ENCODE data around the gene MAPK10.

MAPK10 gene

DNA sequence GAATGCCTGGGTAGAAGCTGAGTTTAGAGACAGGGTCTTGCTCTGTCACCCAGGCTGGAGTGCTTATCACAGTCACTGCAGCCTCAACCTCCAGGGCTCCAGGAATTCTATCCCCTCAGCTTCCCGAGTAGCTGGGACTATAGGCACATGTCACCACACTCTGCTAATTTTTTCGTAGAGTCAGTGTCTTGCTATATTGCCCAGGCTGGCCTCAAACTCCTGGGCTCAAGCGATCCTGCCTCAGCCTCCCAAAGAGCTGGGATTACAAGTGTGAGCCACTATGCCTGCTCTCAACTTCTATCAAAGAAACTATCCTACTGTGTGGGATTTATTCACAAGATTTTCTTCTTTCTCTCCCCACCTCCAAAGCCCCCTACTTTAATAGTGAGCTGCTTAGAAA is 15.7 kb downstream of the MAPK10 start:
- no peak overlapping the region for H3K4me2 ChIP-seq (ENCODE audit: low read depth, low read length, poor library complexity, severe bottlenecking)
- no peak overlapping the region for H2AFZ ChIP-seq (ENCODE audit: low read length)
- TF ChIP-seq EZH2phosphoT487 (IDR thresholded peaks at IDR 0.05; ENCODE audit: borderline replicate concordance) = no peak
- no peak for TF ChIP-seq CTCF (conservative IDR thresholded peaks at IDR 0.05; ENCODE audit: low read length)
- no peaks in the 10 kb centered on the region for H3K79me2 ChIP-seq (ENCODE audit: insufficient read depth, low read length)
- H3K9ac ChIP-seq (ENCODE audit: low read depth, low read length, poor library complexity, severe bottlenecking) = no peak overlapping the region
- no peaks in the 10 kb centered on the region for H4K20me1 ChIP-seq (ENCODE audit: insufficient read depth, low read length, poor library complexity, severe bottlenecking)
- H3K27me3 ChIP-seq (ENCODE audit: insufficient read depth, low read length, poor library complexity, severe bottlenecking) = no peaks in the 10 kb centered on the region
- H3K9me2 ChIP-seq (replicated peaks; ENCODE audit: low read depth, low read length) = no peaks in the 10 kb centered on the region
- H3K36me3 ChIP-seq (ENCODE audit: insufficient read depth, low read length) = no peaks in the 10 kb centered on the region
- no peaks in the 10 kb centered on the region for H3F3A ChIP-seq (ENCODE audit: low read depth)
- H3K4me1 ChIP-seq (ENCODE audit: insufficient read depth, low read length, poor library complexity, severe bottlenecking) = no peaks in the 10 kb centered on the region
- H3K4me3 ChIP-seq (ENCODE audit: low read length, poor library complexity, severe bottlenecking) = no peak overlapping the region
- H3K9me3 ChIP-seq (ENCODE audit: insufficient read depth, low read depth, low read length) = no peaks in the 10 kb centered on the region

DNA sequence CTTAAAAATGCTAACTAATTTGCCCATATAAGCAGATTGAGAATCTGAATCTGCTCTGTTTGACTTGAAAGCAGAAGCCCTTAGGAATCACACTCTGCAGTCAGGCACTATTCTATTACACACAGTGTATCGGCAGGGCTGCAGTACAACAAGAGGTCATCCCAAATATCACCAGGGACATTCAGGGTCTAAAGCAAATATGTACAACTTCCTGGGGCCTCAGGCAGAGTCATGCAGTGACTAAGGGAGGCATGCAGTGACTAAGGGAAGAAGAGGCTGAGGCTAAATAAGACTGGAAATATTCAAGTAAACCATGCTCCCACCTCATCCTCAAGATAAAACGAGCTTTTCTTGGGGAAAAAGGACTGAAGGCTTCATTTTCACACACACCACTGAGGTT is 20.9 kb downstream of the MAPK10 start:
- no peaks in the 10 kb centered on the region for H4K20me1 ChIP-seq (ENCODE audit: insufficient read depth, low read length, poor library complexity, severe bottlenecking)
- H3K4me1 ChIP-seq (ENCODE audit: insufficient read depth, low read length, poor library complexity, severe bottlenecking) = no peaks in the 10 kb centered on the region
- no peaks in the 10 kb centered on the region for H3K79me2 ChIP-seq (ENCODE audit: insufficient read depth, low read length)
- H3K9me3 ChIP-seq (ENCODE audit: insufficient read depth, low read depth, low read length) = no peaks in the 10 kb centered on the region
- no peak overlapping the region for H3K9ac ChIP-seq (ENCODE audit: low read depth, low read length, poor library complexity, severe bottlenecking)
- TF ChIP-seq CTCF (conservative IDR thresholded peaks at IDR 0.05; ENCODE audit: low read length) (no peak), EZH2phosphoT487 (IDR thresholded peaks at IDR 0.05; ENCODE audit: borderline replicate concordance) (no peak)
- no peaks in the 10 kb centered on the region for H3F3A ChIP-seq (ENCODE audit: low read depth)
- no peaks in the 10 kb centered on the region for H3K9me2 ChIP-seq (replicated peaks; ENCODE audit: low read depth, low read length)
- no peak overlapping the region for H3K4me2 ChIP-seq (ENCODE audit: low read depth, low read length, poor library complexity, severe bottlenecking)
- no peaks in the 10 kb centered on the region for H3K36me3 ChIP-seq (ENCODE audit: insufficient read depth, low read length)
- no peak overlapping the region for H3K4me3 ChIP-seq (ENCODE audit: low read length, poor library complexity, severe bottlenecking)
- no peaks in the 10 kb centered on the region for H3K27me3 ChIP-seq (ENCODE audit: insufficient read depth, low read length, poor library complexity, severe bottlenecking)
- H2AFZ ChIP-seq (ENCODE audit: low read length) = no peak overlapping the region

DNA sequence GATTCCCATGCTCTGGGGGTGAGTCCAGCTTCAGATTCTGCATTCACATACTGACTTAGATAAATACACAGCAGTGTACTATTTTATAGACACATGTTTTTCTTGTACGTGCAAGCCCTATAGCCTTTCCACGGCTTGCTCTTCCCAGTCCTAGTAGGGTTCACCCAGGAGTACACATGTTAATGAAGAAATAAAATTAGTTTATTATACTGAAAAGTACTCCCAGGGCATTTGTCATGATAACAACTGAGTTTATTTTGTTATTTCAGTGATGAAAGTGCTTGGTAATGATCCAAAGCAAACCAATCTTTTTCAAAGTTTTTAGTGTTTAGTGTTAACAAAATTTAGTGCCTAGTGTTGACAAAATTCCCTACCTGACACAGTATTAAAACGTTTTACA is 21.3 kb downstream of the MAPK10 start:
- no peak overlapping the region for H3K9ac ChIP-seq (ENCODE audit: low read depth, low read length, poor library complexity, severe bottlenecking)
- H3K9me2 ChIP-seq (replicated peaks; ENCODE audit: low read depth, low read length) = no peaks in the 10 kb centered on the region
- H3K9me3 ChIP-seq (ENCODE audit: insufficient read depth, low read depth, low read length) = no peaks in the 10 kb centered on the region
- no peak overlapping the region for H2AFZ ChIP-seq (ENCODE audit: low read length)
- no peaks in the 10 kb centered on the region for H4K20me1 ChIP-seq (ENCODE audit: insufficient read depth, low read length, poor library complexity, severe bottlenecking)
- H3K36me3 ChIP-seq (ENCODE audit: insufficient read depth, low read length) = no peaks in the 10 kb centered on the region
- no peaks in the 10 kb centered on the region for H3K79me2 ChIP-seq (ENCODE audit: insufficient read depth, low read length)
- no peaks in the 10 kb centered on the region for H3F3A ChIP-seq (ENCODE audit: low read depth)
- H3K4me1 ChIP-seq (ENCODE audit: insufficient read depth, low read length, poor library complexity, severe bottlenecking) = no peaks in the 10 kb centered on the region
- no peak overlapping the region for H3K4me3 ChIP-seq (ENCODE audit: low read length, poor library complexity, severe bottlenecking)
- H3K27me3 ChIP-seq (ENCODE audit: insufficient read depth, low read length, poor library complexity, severe bottlenecking) = no peaks in the 10 kb centered on the region
- TF ChIP-seq EZH2phosphoT487 (IDR thresholded peaks at IDR 0.05; ENCODE audit: borderline replicate concordance) = no peak
- TF ChIP-seq CTCF (conservative IDR thresholded peaks at IDR 0.05; ENCODE audit: low read length) = no peak
- H3K4me2 ChIP-seq (ENCODE audit: low read depth, low read length, poor library complexity, severe bottlenecking) = no peak overlapping the region

Data from Loucy (cell line).